Measurements from ENCODE around the gene RGS5. TPM values are rescaled to one million over a fixed set of nuclear protein-coding genes. Genes with fewer than 3 reads are reported as not detected.

The RGS5 gene
- total and polyA plus RNA-seq, 2 donors (not counting 1 experiment from before 2014, with no cell fraction given), result 0.64 to 1.2 TPM

GRCh38 chr1:163178628-163179027 lies 24.1 kb downstream of the RGS5 start:
- no peak for DNase-seq
- WGBS (ENCODE audit: insufficient coverage), result no CpG with 5 or more reads among the region's 2 CpGs
- peaks cover 18% of the 10 kb centered on the region for H3K27me3 Mint-ChIP-seq

GRCh38 chr1:163176797-163177196 lies 25.9 kb downstream of the RGS5 start:
- Histone ChIP-seq H2AFZ (ENCODE audit: insufficient read depth, low read depth, low read length, poor library complexity, severe bottlenecking) (no peak overlapping the region), H3K27me3 (replicated peaks in 1 of 4; ENCODE audit: control extremely low read depth in 1 of 4, control insufficient read depth in 3 of 4, insufficient read depth in 4 of 4, low read length in 3 of 4) (peaks cover 0 to 9% (median 0%) of the 10 kb centered on the region in 4 experiments), H3K4me3 (ENCODE audit: control extremely low read depth in 1 of 5, extremely low read depth in 1 of 5, insufficient read depth in 1 of 5, low read depth in 2 of 5, low read length in 4 of 5) (no peak overlapping the region), H3K36me3 (replicated peaks in 1 of 2; ENCODE audit: control extremely low read depth in 1 of 2, control insufficient read depth in 1 of 2, extremely low read depth in 1 of 2, insufficient read depth in 2 of 2, low read length in 1 of 2) (no peaks in the 10 kb centered on the region), H3K27ac (ENCODE audit: low read length in 2 of 2) (no peak overlapping the region), H3K79me2 (ENCODE audit: control insufficient read depth, insufficient read depth, low read length) (no peaks in the 10 kb centered on the region), H3K4me2 (replicated peaks; ENCODE audit: low read depth, low read length, poor library complexity, severe bottlenecking) (no peak overlapping the region), H3K4me1 (ENCODE audit: control insufficient read depth in 2 of 2, insufficient read depth in 2 of 2, low read length in 2 of 2) (no peaks in the 10 kb centered on the region), H3K9me3 (ENCODE audit: control extremely low read depth in 1 of 3, control insufficient read depth in 2 of 3, insufficient read depth in 1 of 3, low read length in 2 of 3) (no peaks in the 10 kb centered on the region), H3K9ac (ENCODE audit: low read length) (no peak overlapping the region), H4K20me1 (ENCODE audit: control insufficient read depth, insufficient read depth, low read length, poor library complexity, severe bottlenecking) (no peaks in the 10 kb centered on the region)
- no peak for ATAC-seq (ENCODE audit: low read depth)
- Mint-ChIP-seq H3K9me3 (ENCODE audit: insufficient read depth) (no peaks in the 10 kb centered on the region), H3K27ac (no peak overlapping the region), H3K4me1 (no peaks in the 10 kb centered on the region), H3K4me3 (no peak overlapping the region), H3K27me3 (peaks cover 19% of the 10 kb centered on the region)
- no peak for TF ChIP-seq EZH2 (IDR thresholded peaks at IDR 0.05; ENCODE audit: borderline replicate concordance, insufficient read depth, low read depth, low read length, poor library complexity, severe bottlenecking)
- DNase-seq, result no peak
- ChIA-PET CTCF (interaction anchor here (1.3 to 2.3 kb wide), 2 partner anchors 323 to 1121 kb away, joined by 3 to 7 read pairs; no protein-coding TSS in a partner anchor), POLR2A (no interaction called here)
- WGBS (ENCODE audit: insufficient coverage), result no CpG with 5 or more reads among the region's 4 CpGs
- intact Hi-C loops (cut with micrococcal nuclease), result no loop called here

More at GRCh38 chr1:163178628-163179027, 24.1 kb downstream of the RGS5 start:
- H3K9me3 Mint-ChIP-seq (ENCODE audit: insufficient read depth), result no peaks in the 10 kb centered on the region
- H3K27me3 ChIP-seq (replicated peaks in 1 of 4; ENCODE audit: control extremely low read depth in 1 of 4, control insufficient read depth in 3 of 4, insufficient read depth in 4 of 4, low read length in 3 of 4), result peaks cover 0 to 9% (median 0%) of the 10 kb centered on the region in 4 experiments
- no peak overlapping the region for H3K27ac Mint-ChIP-seq
- H3K4me1 Mint-ChIP-seq, result no peaks in the 10 kb centered on the region
- no peak overlapping the region for H3K4me2 ChIP-seq (replicated peaks; ENCODE audit: low read depth, low read length, poor library complexity, severe bottlenecking)
- no peak overlapping the region for H3K27ac ChIP-seq (ENCODE audit: low read length in 2 of 2)
- intact Hi-C loops (cut with micrococcal nuclease), result no loop called here
- POLR2A ChIA-PET, result no interaction called here
- no peak overlapping the region for H3K4me3 Mint-ChIP-seq
- no peaks in the 10 kb centered on the region for H4K20me1 ChIP-seq (ENCODE audit: control insufficient read depth, insufficient read depth, low read length, poor library complexity, severe bottlenecking)
- H3K9ac ChIP-seq (ENCODE audit: low read length), result no peak overlapping the region
- TF ChIP-seq, protein P1, sequence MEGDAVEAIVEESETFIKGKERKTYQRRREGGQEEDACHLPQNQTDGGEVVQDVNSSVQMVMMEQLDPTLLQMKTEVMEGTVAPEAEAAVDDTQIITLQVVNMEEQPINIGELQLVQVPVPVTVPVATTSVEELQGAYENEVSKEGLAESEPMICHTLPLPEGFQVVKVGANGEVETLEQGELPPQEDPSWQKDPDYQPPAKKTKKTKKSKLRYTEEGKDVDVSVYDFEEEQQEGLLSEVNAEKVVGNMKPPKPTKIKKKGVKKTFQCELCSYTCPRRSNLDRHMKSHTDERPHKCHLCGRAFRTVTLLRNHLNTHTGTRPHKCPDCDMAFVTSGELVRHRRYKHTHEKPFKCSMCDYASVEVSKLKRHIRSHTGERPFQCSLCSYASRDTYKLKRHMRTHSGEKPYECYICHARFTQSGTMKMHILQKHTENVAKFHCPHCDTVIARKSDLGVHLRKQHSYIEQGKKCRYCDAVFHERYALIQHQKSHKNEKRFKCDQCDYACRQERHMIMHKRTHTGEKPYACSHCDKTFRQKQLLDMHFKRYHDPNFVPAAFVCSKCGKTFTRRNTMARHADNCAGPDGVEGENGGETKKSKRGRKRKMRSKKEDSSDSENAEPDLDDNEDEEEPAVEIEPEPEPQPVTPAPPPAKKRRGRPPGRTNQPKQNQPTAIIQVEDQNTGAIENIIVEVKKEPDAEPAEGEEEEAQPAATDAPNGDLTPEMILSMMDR (IDR thresholded peaks at IDR 0.05), result no peak
- no peak for TF ChIP-seq EZH2 (IDR thresholded peaks at IDR 0.05; ENCODE audit: borderline replicate concordance, insufficient read depth, low read depth, low read length, poor library complexity, severe bottlenecking)
- no peaks in the 10 kb centered on the region for H3K36me3 ChIP-seq (replicated peaks in 1 of 2; ENCODE audit: control extremely low read depth in 1 of 2, control insufficient read depth in 1 of 2, extremely low read depth in 1 of 2, insufficient read depth in 2 of 2, low read length in 1 of 2)
- H3K79me2 ChIP-seq (ENCODE audit: control insufficient read depth, insufficient read depth, low read length), result no peaks in the 10 kb centered on the region
- CTCF ChIA-PET, result no interaction called here
- no peaks in the 10 kb centered on the region for H3K4me1 ChIP-seq (ENCODE audit: control insufficient read depth in 2 of 2, insufficient read depth in 2 of 2, low read length in 2 of 2)
- H3K4me3 ChIP-seq (ENCODE audit: control extremely low read depth in 1 of 5, extremely low read depth in 1 of 5, insufficient read depth in 1 of 5, low read depth in 2 of 5, low read length in 4 of 5), result no peak overlapping the region
- ATAC-seq (ENCODE audit: low read depth), result no peak
- H3K9me3 ChIP-seq (ENCODE audit: control extremely low read depth in 1 of 3, control insufficient read depth in 2 of 3, insufficient read depth in 1 of 3, low read length in 2 of 3), result no peaks in the 10 kb centered on the region
- H2AFZ ChIP-seq (ENCODE audit: insufficient read depth, low read depth, low read length, poor library complexity, severe bottlenecking), result no peak overlapping the region

Measured in B cell (primary cell).